Stimulated activated CD4-positive, alpha-beta T cell treated with anti-CD3 and anti-CD28 coated beads, TNF-alpha, amount 100 ng/mL, for 1 hour (primary cell): Measurements from ENCODE around the gene MDH1B.
"Not testable (repeated sequence)": the region's sequence is repeated elsewhere in the genome, so short reads cannot be mapped to it uniquely, and the experiment has no call there.

Experiments used
- DNase-seq, 3 donors: peaks; one replicate each; pipeline ENCODE4 v3.0.0-alpha.2; 2020; ENCODE audit warnings: low read depth in 3 of 3, low spot score in 1 of 3

Gene MDH1B

GRCh38 chr2:206765242-206766056 lies at the start of gene MDH1B, which contains the start of gene FASTKD2:
Gene MDH1B, minus strand, starts transcription at chr2:206765328. Its CDS starts 57 bp downstream, at chr2:206765271.
Gene FASTKD2, plus strand, starts transcription at chr2:206765606. Its CDS starts 1,088 bp downstream, at chr2:206766694.
- DNase-seq, result peak; percentile 49 to 65 (median 63)

- DNase-seq, result no peak
These were observed 49.4 kb upstream of the MDH1B start for GRCh38 chr2:206814498-206814897.

GRCh38 chr2:206812471-206812870 lies 47.3 kb upstream of the MDH1B start:
- DNase-seq, result not testable (repeated sequence)

- DNase-seq, result not testable (repeated sequence)
These were observed 42.5 kb upstream of the MDH1B start for GRCh38 chr2:206807624-206808023.

GRCh38 chr2:206805887-206806607 lies 40.9 kb upstream of the MDH1B start:
- DNase-seq, result no peak

- no peak for DNase-seq
These were observed 39.2 kb upstream of the MDH1B start for GRCh38 chr2:206804326-206804725.

GRCh38 chr2:206802654-206803514 lies 37.8 kb upstream of the MDH1B start:
- no peak for DNase-seq

GRCh38 chr2:206801418-206802189 lies 36.5 kb upstream of the MDH1B start:
- no peak for DNase-seq

- peak in 2 of 3 donors; percentile 2 to 6 for DNase-seq
These were observed 35.6 kb upstream of the MDH1B start for GRCh38 chr2:206800506-206801417.

- no peak for DNase-seq
These were observed 34.0 kb upstream of the MDH1B start for GRCh38 chr2:206799083-206799482.

GRCh38 chr2:206798000-206798399 lies 32.9 kb upstream of the MDH1B start:
- DNase-seq, result no peak

GRCh38 chr2:206797376-206797775 lies 32.2 kb upstream of the MDH1B start:
- DNase-seq, result no peak

- DNase-seq, result no peak
These were observed 27.5 kb upstream of the MDH1B start for GRCh38 chr2:206792645-206793044.

- DNase-seq, result no peak
These were observed 25.3 kb upstream of the MDH1B start for GRCh38 chr2:206790311-206790935.

- DNase-seq, result no peak
These were observed 19.6 kb upstream of the MDH1B start for GRCh38 chr2:206784559-206785353.

- DNase-seq, result no peak
These were observed 18.6 kb upstream of the MDH1B start for GRCh38 chr2:206783718-206784117.

GRCh38 chr2:206780671-206781070 lies 15.5 kb upstream of the MDH1B start:
- no peak for DNase-seq

- DNase-seq, result no peak
These were observed 11.3 kb upstream of the MDH1B start for GRCh38 chr2:206776432-206776831.
